ENCODE data around the gene KCNN3. TPM values are rescaled to one million over a fixed set of nuclear protein-coding genes. Genes with fewer than 3 reads are reported as not detected.

The KCNN3 gene
- total RNA-seq, 1 experiment from 2014 or later = 1.3 TPM

DNA sequence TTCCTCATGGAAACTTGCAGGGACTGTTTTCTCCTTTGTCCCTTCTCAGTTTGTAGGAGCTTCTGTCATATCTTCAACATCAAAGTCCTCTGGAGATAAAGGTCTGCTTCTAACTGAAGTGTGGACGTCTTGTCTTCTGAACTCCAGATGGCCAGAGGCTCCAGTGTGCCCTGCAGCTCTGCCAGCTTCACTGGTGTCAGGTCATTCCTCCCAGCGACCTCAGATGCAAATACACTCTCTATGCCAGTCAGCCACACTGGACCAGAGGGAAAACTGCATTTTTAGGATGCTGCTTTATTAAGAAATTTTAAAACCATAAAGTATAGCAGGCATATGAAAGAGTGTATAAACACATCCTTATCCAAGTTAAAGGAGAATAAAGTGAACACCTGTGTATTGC is 183.6 kb downstream of the KCNN3 start:
- POLR2A ChIA-PET = no interaction called here
- Mint-ChIP-seq H3K36me3 (no peaks in the 10 kb centered on the region), H3K27ac (no peak overlapping the region), H3K27me3 (ENCODE audit: low read depth) (no peaks in the 10 kb centered on the region; the same call in 1 of the 2 replicates), H3K4me3 (no peak overlapping the region), H3K4me1 (peaks cover 9% of the 10 kb centered on the region), H3K9me3 (peaks cover 7% of the 10 kb centered on the region)
- TF ChIP-seq, protein P1, sequence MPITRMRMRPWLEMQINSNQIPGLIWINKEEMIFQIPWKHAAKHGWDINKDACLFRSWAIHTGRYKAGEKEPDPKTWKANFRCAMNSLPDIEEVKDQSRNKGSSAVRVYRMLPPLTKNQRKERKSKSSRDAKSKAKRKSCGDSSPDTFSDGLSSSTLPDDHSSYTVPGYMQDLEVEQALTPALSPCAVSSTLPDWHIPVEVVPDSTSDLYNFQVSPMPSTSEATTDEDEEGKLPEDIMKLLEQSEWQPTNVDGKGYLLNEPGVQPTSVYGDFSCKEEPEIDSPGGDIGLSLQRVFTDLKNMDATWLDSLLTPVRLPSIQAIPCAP (CRISPR knock-in tag; IDR thresholded peaks at IDR 0.05) = no peak
- TF ChIP-seq CREB1 (CRISPR knock-in tag; IDR thresholded peaks at IDR 0.05) (no peak), NFE2L1 (CRISPR knock-in tag; IDR thresholded peaks at IDR 0.05) (no peak), E2F4 (CRISPR knock-in tag; IDR thresholded peaks at IDR 0.05; ENCODE audit: borderline replicate concordance, low read depth) (no peak), PRRX2 (CRISPR knock-in tag; IDR thresholded peaks at IDR 0.05) (no peak), RORB (CRISPR knock-in tag; IDR thresholded peaks at IDR 0.05) (no peak), ZNF219 (CRISPR knock-in tag; IDR thresholded peaks at IDR 0.05; ENCODE audit: borderline replicate concordance) (no peak), ATF1 (CRISPR knock-in tag; IDR thresholded peaks at IDR 0.05) (no peak), GTF2I (CRISPR knock-in tag; conservative IDR thresholded peaks at IDR 0.05) (no peak), ZNF425 (CRISPR knock-in tag; conservative IDR thresholded peaks at IDR 0.05) (no peak), NR2C2 (CRISPR knock-in tag; IDR thresholded peaks at IDR 0.05) (no peak), IRF2 (CRISPR knock-in tag; IDR thresholded peaks at IDR 0.05; ENCODE audit: borderline replicate concordance, low read depth) (no peak), FOXP4 (CRISPR knock-in tag; IDR thresholded peaks at IDR 0.05) (no peak)
- TF ChIP-seq, protein P2, sequence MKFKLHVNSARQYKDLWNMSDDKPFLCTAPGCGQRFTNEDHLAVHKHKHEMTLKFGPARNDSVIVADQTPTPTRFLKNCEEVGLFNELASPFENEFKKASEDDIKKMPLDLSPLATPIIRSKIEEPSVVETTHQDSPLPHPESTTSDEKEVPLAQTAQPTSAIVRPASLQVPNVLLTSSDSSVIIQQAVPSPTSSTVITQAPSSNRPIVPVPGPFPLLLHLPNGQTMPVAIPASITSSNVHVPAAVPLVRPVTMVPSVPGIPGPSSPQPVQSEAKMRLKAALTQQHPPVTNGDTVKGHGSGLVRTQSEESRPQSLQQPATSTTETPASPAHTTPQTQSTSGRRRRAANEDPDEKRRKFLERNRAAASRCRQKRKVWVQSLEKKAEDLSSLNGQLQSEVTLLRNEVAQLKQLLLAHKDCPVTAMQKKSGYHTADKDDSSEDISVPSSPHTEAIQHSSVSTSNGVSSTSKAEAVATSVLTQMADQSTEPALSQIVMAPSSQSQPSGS (CRISPR knock-in tag; IDR thresholded peaks at IDR 0.05; ENCODE audit: borderline replicate concordance, low read depth) = no peak
- CTCF ChIA-PET = interaction anchor here (0.6 to 3.1 kb wide), 4 partner anchors 17 to 204 kb away, joined by 3 to 15 read pairs (median 6); no protein-coding TSS in a partner anchor
- ATAC-seq (no peak), DNase-seq (ENCODE audit: low spot score) (no peak)

GRCh38 chr1:154683820-154684219 is 186.3 kb downstream of the KCNN3 start:
- Mint-ChIP-seq H3K36me3 (peaks cover 14% of the 10 kb centered on the region), H3K27me3 (ENCODE audit: low read depth) (no peaks in the 10 kb centered on the region; the same call in 1 of the 2 replicates), H3K9me3 (peaks cover 25% of the 10 kb centered on the region), H3K27ac (no peak overlapping the region), H3K4me1 (peaks cover 8% of the 10 kb centered on the region), H3K4me3 (no peak overlapping the region)
- POLR2A ChIA-PET = no interaction called here
- no peak for ATAC-seq
- CTCF ChIA-PET = interaction anchor here (1.0 to 3.1 kb wide), 2 partner anchors 58 to 172 kb away, joined by 3 to 15 read pairs; no protein-coding TSS in a partner anchor
- no peak for DNase-seq (ENCODE audit: low spot score)
- TF ChIP-seq NFYB (CRISPR knock-in tag; conservative IDR thresholded peaks at IDR 0.05; ENCODE audit: low read depth) = no peak
- no peak for TF ChIP-seq ZNF671 (CRISPR knock-in tag; IDR thresholded peaks at IDR 0.05)
- no peak for TF ChIP-seq NFE2L1 (CRISPR knock-in tag; IDR thresholded peaks at IDR 0.05)
- no peak for TF ChIP-seq ZNF219 (CRISPR knock-in tag; IDR thresholded peaks at IDR 0.05; ENCODE audit: borderline replicate concordance)
- TF ChIP-seq ATF1 (CRISPR knock-in tag; IDR thresholded peaks at IDR 0.05) = no peak
- TF ChIP-seq NR1H2 (CRISPR knock-in tag; IDR thresholded peaks at IDR 0.05) = no peak
- no peak for TF ChIP-seq FOXJ3 (CRISPR knock-in tag; IDR thresholded peaks at IDR 0.05; ENCODE audit: borderline replicate concordance)
- no peak for TF ChIP-seq GTF2I (CRISPR knock-in tag; conservative IDR thresholded peaks at IDR 0.05)
- no peak for TF ChIP-seq RELA (CRISPR knock-in tag; IDR thresholded peaks at IDR 0.05; ENCODE audit: borderline replicate concordance)

Measured in WTC11 (cell line).